ENCODE results near the gene LPIN2.

LPIN2 gene

GRCh38 chr18:2992995-2993877, 19.7 kb downstream of the LPIN2 start:
- Histone ChIP-seq H3K36me3 (ENCODE audit: control insufficient read depth, insufficient read depth, low read length) (no peaks in the 10 kb centered on the region), H3K4me3 (ENCODE audit: insufficient read depth, low read depth, low read length) (no peak overlapping the region), H3K9me3 (ENCODE audit: control insufficient read depth, low read length) (no peaks in the 10 kb centered on the region), H3K27ac (ENCODE audit: insufficient read depth, low read depth, low read length, poor library complexity, severe bottlenecking) (no peak overlapping the region), H3K4me1 (ENCODE audit: control insufficient read depth, insufficient read depth, low read length) (no peaks in the 10 kb centered on the region), H3K27me3 (ENCODE audit: control insufficient read depth, insufficient read depth, low read length, poor library complexity, severe bottlenecking) (no peaks in the 10 kb centered on the region)
- 90 to 93% methylated on average over 6 of the region's 6 CpGs for WGBS, 2 experiments

GRCh38 chr18:2990956-2991640, 21.8 kb downstream of the LPIN2 start:
- Histone ChIP-seq H3K36me3 (ENCODE audit: control insufficient read depth, insufficient read depth, low read length) (no peaks in the 10 kb centered on the region), H3K9me3 (ENCODE audit: control insufficient read depth, low read length) (no peaks in the 10 kb centered on the region), H3K4me3 (ENCODE audit: insufficient read depth, low read depth, low read length) (no peak overlapping the region), H3K27me3 (ENCODE audit: control insufficient read depth, insufficient read depth, low read length, poor library complexity, severe bottlenecking) (no peaks in the 10 kb centered on the region), H3K27ac (ENCODE audit: insufficient read depth, low read depth, low read length, poor library complexity, severe bottlenecking) (no peak overlapping the region), H3K4me1 (ENCODE audit: control insufficient read depth, insufficient read depth, low read length) (no peaks in the 10 kb centered on the region)
- WGBS, 2 experiments = 92 to 93% methylated on average over 3 of the region's 4 CpGs

- Histone ChIP-seq H3K36me3 (ENCODE audit: control insufficient read depth, insufficient read depth, low read length) (no peaks in the 10 kb centered on the region), H3K27me3 (ENCODE audit: control insufficient read depth, insufficient read depth, low read length, poor library complexity, severe bottlenecking) (no peaks in the 10 kb centered on the region), H3K4me3 (ENCODE audit: insufficient read depth, low read depth, low read length) (no peak overlapping the region), H3K4me1 (ENCODE audit: control insufficient read depth, insufficient read depth, low read length) (no peaks in the 10 kb centered on the region), H3K27ac (ENCODE audit: insufficient read depth, low read depth, low read length, poor library complexity, severe bottlenecking) (no peak overlapping the region), H3K9me3 (ENCODE audit: control insufficient read depth, low read length) (no peaks in the 10 kb centered on the region)
- WGBS, 2 experiments = 96 to 97% methylated on average over 4 to 5 of the region's 5 CpGs
Measured at GRCh38 chr18:2987876-2988790, 24.8 kb downstream of the LPIN2 start.

GRCh38 chr18:2986150-2986865, 26.6 kb downstream of the LPIN2 start:
- Histone ChIP-seq H3K27me3 (ENCODE audit: control insufficient read depth, insufficient read depth, low read length, poor library complexity, severe bottlenecking) (no peaks in the 10 kb centered on the region), H3K9me3 (ENCODE audit: control insufficient read depth, low read length) (no peaks in the 10 kb centered on the region), H3K27ac (ENCODE audit: insufficient read depth, low read depth, low read length, poor library complexity, severe bottlenecking) (no peak overlapping the region), H3K4me1 (ENCODE audit: control insufficient read depth, insufficient read depth, low read length) (no peaks in the 10 kb centered on the region), H3K4me3 (ENCODE audit: insufficient read depth, low read depth, low read length) (no peak overlapping the region), H3K36me3 (ENCODE audit: control insufficient read depth, insufficient read depth, low read length) (no peaks in the 10 kb centered on the region)
- 88 to 92% methylated on average over 3 to 4 of the region's 4 CpGs for WGBS, 2 experiments

DNA sequence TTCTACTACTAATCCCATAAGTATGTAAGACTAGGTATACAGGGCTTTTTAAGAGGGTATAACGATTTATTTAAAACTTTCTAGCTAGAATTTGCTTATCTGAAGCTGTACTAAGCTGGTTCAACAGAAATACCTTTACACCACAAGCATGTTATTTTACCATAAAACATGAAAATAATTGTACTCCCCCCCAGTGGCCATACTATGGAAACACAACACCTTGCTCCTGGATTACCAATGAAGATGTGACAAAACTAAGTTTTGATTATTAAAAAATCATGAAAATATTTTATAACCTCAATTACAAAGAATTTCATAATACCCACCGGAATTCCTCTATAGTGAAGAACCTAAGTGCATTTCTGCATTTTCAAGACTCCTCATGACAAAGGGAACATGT, 27.3 kb downstream of the LPIN2 start:
- WGBS, 2 experiments = 94 to 100% methylated on average over 2 of the region's 2 CpGs
- no peak overlapping the region for H3K27ac ChIP-seq (ENCODE audit: insufficient read depth, low read depth, low read length, poor library complexity, severe bottlenecking)

GRCh38 chr18:2984703-2985261, 28.2 kb downstream of the LPIN2 start:
- Histone ChIP-seq H3K27ac (ENCODE audit: insufficient read depth, low read depth, low read length, poor library complexity, severe bottlenecking) (no peak overlapping the region), H3K4me1 (ENCODE audit: control insufficient read depth, insufficient read depth, low read length) (no peaks in the 10 kb centered on the region), H3K27me3 (ENCODE audit: control insufficient read depth, insufficient read depth, low read length, poor library complexity, severe bottlenecking) (no peaks in the 10 kb centered on the region), H3K9me3 (ENCODE audit: control insufficient read depth, low read length) (no peaks in the 10 kb centered on the region), H3K4me3 (ENCODE audit: insufficient read depth, low read depth, low read length) (no peak overlapping the region), H3K36me3 (ENCODE audit: control insufficient read depth, insufficient read depth, low read length) (no peaks in the 10 kb centered on the region)
- 71 to 73% methylated on average over 2 of the region's 2 CpGs for WGBS, 2 experiments

More for the DNA sequence above, 27.3 kb downstream of the LPIN2 start:
- no peaks in the 10 kb centered on the region for H3K9me3 ChIP-seq (ENCODE audit: control insufficient read depth, low read length)
- no peaks in the 10 kb centered on the region for H3K27me3 ChIP-seq (ENCODE audit: control insufficient read depth, insufficient read depth, low read length, poor library complexity, severe bottlenecking)
- H3K36me3 ChIP-seq (ENCODE audit: control insufficient read depth, insufficient read depth, low read length) = no peaks in the 10 kb centered on the region
- H3K4me3 ChIP-seq (ENCODE audit: insufficient read depth, low read depth, low read length) = no peak overlapping the region
- no peaks in the 10 kb centered on the region for H3K4me1 ChIP-seq (ENCODE audit: control insufficient read depth, insufficient read depth, low read length)

DNA sequence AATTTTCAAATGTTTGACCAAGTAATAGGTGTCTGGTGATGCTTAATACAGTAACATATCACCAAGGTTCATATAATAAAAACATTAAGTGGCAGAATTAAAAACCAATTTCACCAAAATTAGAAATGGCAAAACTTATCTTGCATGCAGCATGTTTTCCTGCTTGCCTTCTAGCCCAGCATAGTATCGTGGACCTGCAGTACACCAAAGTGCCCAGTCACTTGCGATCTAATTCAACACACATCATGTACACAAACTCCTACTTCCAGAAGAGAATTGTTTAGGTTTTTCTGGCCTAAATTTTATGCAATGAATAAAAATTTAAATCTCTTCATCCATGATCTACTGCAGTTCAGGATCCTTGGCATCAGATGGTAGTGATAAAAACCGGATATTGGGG, 28.9 kb downstream of the LPIN2 start:
- no peaks in the 10 kb centered on the region for H3K27me3 ChIP-seq (ENCODE audit: control insufficient read depth, insufficient read depth, low read length, poor library complexity, severe bottlenecking)
- H3K27ac ChIP-seq (ENCODE audit: insufficient read depth, low read depth, low read length, poor library complexity, severe bottlenecking) = no peak overlapping the region
- H3K9me3 ChIP-seq (ENCODE audit: control insufficient read depth, low read length) = no peaks in the 10 kb centered on the region
- H3K36me3 ChIP-seq (ENCODE audit: control insufficient read depth, insufficient read depth, low read length) = no peaks in the 10 kb centered on the region
- no peak overlapping the region for H3K4me3 ChIP-seq (ENCODE audit: insufficient read depth, low read depth, low read length)
- 97 to 99% methylated on average over 3 of the region's 3 CpGs for WGBS, 2 experiments
- H3K4me1 ChIP-seq (ENCODE audit: control insufficient read depth, insufficient read depth, low read length) = no peaks in the 10 kb centered on the region

GRCh38 chr18:2983296-2983695, 29.6 kb downstream of the LPIN2 start:
- Histone ChIP-seq H3K4me3 (ENCODE audit: insufficient read depth, low read depth, low read length) (no peak overlapping the region), H3K36me3 (ENCODE audit: control insufficient read depth, insufficient read depth, low read length) (no peaks in the 10 kb centered on the region), H3K9me3 (ENCODE audit: control insufficient read depth, low read length) (no peaks in the 10 kb centered on the region), H3K4me1 (ENCODE audit: control insufficient read depth, insufficient read depth, low read length) (no peaks in the 10 kb centered on the region), H3K27me3 (ENCODE audit: control insufficient read depth, insufficient read depth, low read length, poor library complexity, severe bottlenecking) (no peaks in the 10 kb centered on the region), H3K27ac (ENCODE audit: insufficient read depth, low read depth, low read length, poor library complexity, severe bottlenecking) (no peak overlapping the region)
- 91 to 96% methylated on average over 2 of the region's 2 CpGs for WGBS, 2 experiments

DNA sequence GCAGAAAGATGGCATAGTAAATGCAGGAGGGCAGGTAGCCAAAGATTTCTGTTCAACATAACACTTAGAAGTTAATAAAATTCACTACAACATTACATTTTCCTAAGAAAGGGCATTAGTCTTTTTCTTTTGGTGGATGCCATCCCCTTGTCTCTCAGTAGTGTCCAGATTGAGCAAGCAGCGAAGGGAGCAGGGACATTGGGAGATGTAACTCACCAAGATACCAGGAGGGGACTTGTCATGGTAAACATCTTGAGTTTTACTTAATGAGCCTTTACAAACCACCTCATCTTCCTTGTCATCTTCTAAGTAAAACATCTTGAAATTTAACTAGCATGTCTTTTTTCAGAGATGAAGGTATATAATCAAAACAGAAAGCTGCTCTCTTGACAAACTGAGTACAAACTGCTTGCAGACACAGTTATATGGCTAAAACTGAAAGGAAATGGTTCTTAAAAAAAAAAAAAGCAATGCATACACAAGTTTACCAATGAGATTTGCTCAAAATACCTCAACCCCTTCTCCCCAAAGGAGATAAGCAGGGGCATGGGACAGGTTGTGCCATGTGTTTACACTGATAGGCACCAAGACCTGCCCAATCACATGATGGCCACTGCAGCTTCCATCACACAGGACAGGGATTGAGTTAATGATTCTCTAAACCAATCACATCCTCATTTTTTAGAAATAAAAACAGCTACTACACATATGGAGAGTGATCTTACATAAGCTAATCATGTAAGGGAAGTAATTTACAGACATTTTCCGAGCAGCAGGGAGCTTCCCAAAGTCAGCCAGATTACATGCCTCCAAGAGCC, 30.3 kb downstream of the LPIN2 start:
- Histone ChIP-seq H3K36me3 (ENCODE audit: control insufficient read depth, insufficient read depth, low read length) (no peaks in the 10 kb centered on the region), H3K9me3 (ENCODE audit: control insufficient read depth, low read length) (no peaks in the 10 kb centered on the region), H3K27ac (ENCODE audit: insufficient read depth, low read depth, low read length, poor library complexity, severe bottlenecking) (no peak overlapping the region), H3K4me3 (ENCODE audit: insufficient read depth, low read depth, low read length) (no peak overlapping the region), H3K27me3 (ENCODE audit: control insufficient read depth, insufficient read depth, low read length, poor library complexity, severe bottlenecking) (no peaks in the 10 kb centered on the region), H3K4me1 (ENCODE audit: control insufficient read depth, insufficient read depth, low read length) (no peaks in the 10 kb centered on the region)
- 82 to 92% methylated on average over 2 of the region's 2 CpGs for WGBS, 2 experiments

Measured in ectodermal cell (in vitro differentiated cells).